Bone marrow (tissue), 2 donors: ENCODE data around the gene PRKACA.
"Not testable (repeated sequence)": the region's sequence is repeated elsewhere in the genome, so short reads cannot be mapped to it uniquely, and the experiment has no call there.

Experiments
- DNase-seq, 2 donors: peaks; one replicate each; lab custom pipeline; 2025; lab: John Stamatoyannopoulos, UW

PRKACA gene

DNA sequence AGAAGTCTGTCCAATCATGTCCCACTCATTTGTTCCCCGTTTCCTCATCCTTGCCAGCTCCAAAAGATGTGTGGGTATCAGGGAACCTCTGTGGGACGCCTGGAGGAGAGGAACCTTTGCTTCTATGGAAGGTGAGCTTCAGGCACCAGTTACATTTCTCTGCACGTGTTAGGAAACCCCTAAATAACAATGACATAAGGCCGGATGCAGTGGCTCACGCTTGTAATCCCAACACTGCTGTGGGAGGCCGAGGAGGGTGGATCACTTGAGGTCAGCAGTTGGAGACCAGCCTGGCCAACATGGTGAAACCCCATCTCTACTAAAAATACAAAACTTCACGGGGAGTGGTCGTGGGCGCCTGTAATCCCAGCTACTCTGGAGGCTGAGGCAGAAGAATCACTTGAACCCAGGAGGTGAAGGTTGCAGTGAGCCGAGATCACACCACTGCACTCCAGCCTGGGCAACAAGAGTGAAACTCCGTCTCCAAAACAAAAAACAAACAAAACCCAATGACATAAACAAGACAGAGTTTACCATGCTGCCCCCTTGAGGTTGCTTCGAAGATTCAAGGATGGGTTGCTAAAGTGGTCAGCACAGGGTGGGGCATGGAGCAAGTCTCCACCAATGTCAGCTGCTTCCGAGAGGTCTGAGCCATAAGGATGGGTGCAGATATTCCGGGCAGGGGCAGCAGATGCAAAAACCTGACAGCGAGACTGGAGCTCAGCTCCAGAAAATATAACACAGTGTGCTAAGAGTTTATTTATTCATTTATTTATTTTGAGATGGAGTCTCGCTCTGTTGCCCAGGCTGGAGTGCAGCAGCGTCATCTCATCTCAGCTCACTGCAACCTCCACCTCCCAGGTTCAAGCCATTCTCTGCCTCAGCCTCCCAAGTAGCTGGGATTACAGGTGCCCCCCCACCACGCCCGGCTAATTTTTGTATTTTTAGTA lies 74.6 kb downstream of the PRKACA start:
- not testable (repeated sequence) for DNase-seq
